SJSA1 (cell line): ENCODE measurements around the gene EIF5A2. TPM values are rescaled to one million over a fixed set of nuclear protein-coding genes. Genes with fewer than 3 reads are reported as not detected.
A peak's percentile ranks its signal among the peaks of the same experiment; 100 is the strongest.
"Not testable (repeated sequence)": the region's sequence is repeated elsewhere in the genome, so short reads cannot be mapped to it uniquely, and the experiment has no call there.

Source experiments
- DNase-seq, 2 experiments: peaks; one replicate each; pipeline ENCODE4 v3.0.0-alpha.2; 2015 to 2020; ENCODE audit warnings: low spot score in 2 of 2, low read depth in 1 of 2
- H3K27ac ChIP-seq: fragments of 250-450 bp; sonication (Bioruptor Pico); 2 replicates; pipeline ENCODE4 v1.5.1; 2020; ENCODE audit warnings: mild to moderate bottlenecking, moderate library complexity
- H3K27me3 ChIP-seq: fragments of 250-450 bp; sonication (Bioruptor Pico); replicated peaks from 2 replicates; pipeline ENCODE4 v1.5.1; 2020; ENCODE audit warnings: mild to moderate bottlenecking, moderate library complexity
- H3K36me3 ChIP-seq: fragments of 250-450 bp; sonication (Bioruptor Pico); 2 replicates; pipeline ENCODE4 v1.5.1; 2020; ENCODE audit warnings: mild to moderate bottlenecking
- H3K4me1 ChIP-seq: fragments of 250-450 bp; sonication (Bioruptor Pico); replicated peaks from 2 replicates; pipeline ENCODE4 v1.6.1; 2021; ENCODE audit warnings: mild to moderate bottlenecking
- H3K4me3 ChIP-seq: fragments of 250-450 bp; sonication (Bioruptor Pico); 2 replicates; pipeline ENCODE4 v1.5.1; 2020; ENCODE audit warnings: mild to moderate bottlenecking
- H3K9me3 ChIP-seq: fragments of 250-450 bp; sonication (Bioruptor Pico); replicated peaks from 2 replicates; pipeline ENCODE4 v1.5.1; 2020; ENCODE audit warnings: mild to moderate bottlenecking
- total RNA-seq: library from RNA; depleted of rRNA; stranded (reverse); fragments of >200 nt; shearing (Covaris generic); gene quantifications from 2 replicates; pipeline ENCODE4 v1.2.3, GENCODE V29; 2014

Gene EIF5A2
- total RNA-seq, 1 experiment from 2014 or later = 12.2 TPM

DNA sequence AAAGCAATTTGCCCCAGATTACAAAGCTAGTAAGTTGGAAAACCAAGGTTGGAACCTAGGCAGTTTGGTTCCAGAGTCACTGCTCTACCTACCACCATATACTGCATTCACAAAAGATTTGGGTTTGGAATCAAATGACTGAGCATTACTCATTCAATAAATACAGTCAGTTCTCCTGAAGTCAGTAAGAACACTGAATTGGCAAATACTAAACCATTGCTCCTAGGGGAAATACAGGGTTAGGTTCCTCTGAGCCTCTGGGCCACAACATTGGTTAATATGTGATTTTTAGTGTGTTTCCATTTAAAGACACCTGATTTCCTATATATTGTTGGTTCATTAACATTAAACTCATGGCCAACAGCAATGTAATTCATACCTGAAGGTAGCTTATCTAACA, 2.1 kb upstream of the EIF5A2 start:
- no peak for DNase-seq
- peaks cover 9% of the 10 kb centered on the region for H3K4me1 ChIP-seq
- no peaks in the 10 kb centered on the region for H3K27me3 ChIP-seq
- H3K36me3 ChIP-seq = no peaks in the 10 kb centered on the region; the same call in 1 of the 2 replicates
- H3K9me3 ChIP-seq = peaks cover 15% of the 10 kb centered on the region
- H3K4me3 ChIP-seq = no peak overlapping the region
- no peak overlapping the region for H3K27ac ChIP-seq

DNA sequence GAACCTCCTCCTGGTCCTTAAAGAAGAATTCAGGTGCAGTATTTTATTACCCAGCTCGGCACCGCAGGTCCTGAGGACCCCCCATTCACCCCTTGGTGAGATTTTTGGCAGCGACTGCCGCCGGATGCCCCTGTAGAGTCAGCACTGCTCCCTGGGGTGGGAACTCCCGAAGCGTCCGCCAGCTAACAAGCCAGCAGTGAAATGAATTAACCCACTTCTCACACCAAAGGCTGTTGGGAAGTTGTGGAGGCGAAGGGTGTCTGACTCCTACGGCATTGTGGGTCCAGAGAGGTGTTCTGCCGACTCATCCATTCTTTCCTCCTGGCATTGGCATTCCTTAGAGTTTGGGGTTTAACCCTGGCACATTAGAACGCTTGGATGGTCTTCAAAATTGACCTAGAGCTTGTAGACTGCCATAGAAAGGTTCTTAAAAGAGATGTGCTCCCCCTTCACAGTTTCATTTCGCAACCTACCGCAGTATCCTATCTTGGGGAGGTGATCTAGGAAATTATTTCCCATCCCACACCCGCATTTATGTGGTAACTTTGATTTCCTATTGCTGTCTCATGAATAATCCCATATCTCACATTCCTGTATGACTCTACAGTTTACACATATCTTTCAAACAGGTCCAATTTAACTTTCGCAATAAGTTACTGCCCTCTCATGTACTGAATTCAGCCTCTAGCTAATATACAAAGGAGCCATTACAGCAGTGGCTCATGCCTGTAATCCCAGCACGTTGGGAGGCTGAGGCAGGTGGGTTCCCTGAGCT, 879 bp upstream of the EIF5A2 start:
- H3K9me3 ChIP-seq = peaks cover 15% of the 10 kb centered on the region
- H3K36me3 ChIP-seq = no peaks in the 10 kb centered on the region; the same call in 1 of the 2 replicates
- H3K27me3 ChIP-seq = no peaks in the 10 kb centered on the region
- H3K27ac ChIP-seq = no peak overlapping the region
- peaks cover 9% of the 10 kb centered on the region for H3K4me1 ChIP-seq
- no peak for DNase-seq
- no peak overlapping the region for H3K4me3 ChIP-seq

DNA sequence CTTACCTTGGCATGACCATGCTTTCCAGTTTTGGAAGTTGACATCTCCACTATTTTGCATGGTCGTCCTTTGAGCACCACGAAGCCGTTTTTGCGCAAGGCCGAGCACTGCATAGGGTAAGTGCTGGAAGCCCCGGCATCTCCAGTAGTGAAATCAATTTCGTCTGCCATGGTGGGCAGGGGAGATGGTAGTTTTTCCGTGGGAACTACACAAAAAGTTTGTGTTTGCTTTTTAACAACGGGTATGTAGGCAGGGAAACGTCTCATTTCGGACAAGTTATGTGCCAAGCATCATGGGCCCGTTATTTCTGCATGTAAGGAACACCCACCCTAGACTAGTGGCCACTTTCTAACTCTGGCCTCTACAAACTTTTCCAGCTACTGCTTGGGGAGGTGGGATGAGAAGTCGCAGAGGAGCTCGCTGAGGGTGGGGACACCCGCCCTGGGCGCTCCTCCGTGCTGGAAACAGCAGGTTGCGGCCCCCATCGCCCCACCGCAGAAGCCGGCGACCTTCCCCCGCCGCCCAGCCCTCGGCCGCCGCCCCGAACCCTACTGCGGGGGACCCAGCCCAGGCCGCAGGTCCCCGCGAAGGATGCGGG, 701 bp downstream of the EIF5A2 start:
- Histone ChIP-seq H3K27me3 (no peaks in the 10 kb centered on the region), H3K4me1 (peaks cover 9% of the 10 kb centered on the region), H3K36me3 (no peaks in the 10 kb centered on the region; the same call in 1 of the 2 replicates), H3K9me3 (peaks cover 15% of the 10 kb centered on the region), H3K4me3 (peak overlapping the region; percentile 62), H3K27ac (no peak overlapping the region)
- peak in 1 of 2 experiments; percentile 23 for DNase-seq

DNA sequence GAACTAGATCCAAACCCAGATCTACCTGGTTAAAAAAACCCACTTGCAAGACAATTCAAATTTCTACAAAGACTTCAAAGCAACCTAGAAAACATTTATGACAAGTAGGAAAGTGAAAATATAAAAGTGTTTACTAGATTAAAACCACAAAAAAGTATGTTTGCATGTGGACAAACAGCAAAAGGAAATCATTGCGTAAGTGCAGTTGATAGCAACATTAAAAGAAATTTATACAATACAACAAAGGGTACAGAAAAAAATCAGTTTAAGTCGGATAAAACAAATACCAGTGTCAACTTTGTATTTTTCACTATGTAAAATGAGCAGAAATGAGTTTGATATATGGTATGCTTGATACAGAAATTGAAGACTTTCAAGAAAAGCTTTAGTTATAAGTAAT, 2.6 kb downstream of the EIF5A2 start:
- H3K36me3 ChIP-seq = no peaks in the 10 kb centered on the region; the same call in 1 of the 2 replicates
- H3K27ac ChIP-seq = no peak overlapping the region
- H3K4me1 ChIP-seq = peaks cover 9% of the 10 kb centered on the region
- H3K4me3 ChIP-seq = no peak overlapping the region
- DNase-seq = no peak
- peaks cover 11% of the 10 kb centered on the region for H3K9me3 ChIP-seq
- no peaks in the 10 kb centered on the region for H3K27me3 ChIP-seq

DNA sequence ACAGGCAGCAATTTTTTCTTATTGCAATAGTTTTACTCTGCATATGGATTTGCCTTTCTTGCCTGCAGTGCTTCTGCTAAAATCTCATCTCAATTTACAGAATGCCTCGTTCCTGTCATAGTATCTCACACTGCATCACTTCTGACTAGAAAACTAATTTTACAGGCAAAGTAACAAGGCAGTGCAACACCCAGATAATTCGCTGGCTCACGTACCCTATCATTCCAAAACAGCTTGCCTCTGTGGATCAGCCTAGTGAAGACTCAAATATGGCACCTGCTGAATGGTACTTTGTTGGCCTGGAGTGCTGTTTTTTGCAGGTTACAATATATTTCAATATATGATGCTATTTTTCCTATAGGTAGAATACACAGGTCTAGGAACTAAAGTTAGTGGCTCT, 5.3 kb downstream of the EIF5A2 start:
- Histone ChIP-seq H3K36me3 (no peaks in the 10 kb centered on the region), H3K4me1 (peaks cover 5% of the 10 kb centered on the region; the same call in 1 of the 2 replicates), H3K27me3 (no peaks in the 10 kb centered on the region), H3K4me3 (no peak overlapping the region), H3K27ac (no peak overlapping the region), H3K9me3 (no peaks in the 10 kb centered on the region)
- no peak for DNase-seq

DNA sequence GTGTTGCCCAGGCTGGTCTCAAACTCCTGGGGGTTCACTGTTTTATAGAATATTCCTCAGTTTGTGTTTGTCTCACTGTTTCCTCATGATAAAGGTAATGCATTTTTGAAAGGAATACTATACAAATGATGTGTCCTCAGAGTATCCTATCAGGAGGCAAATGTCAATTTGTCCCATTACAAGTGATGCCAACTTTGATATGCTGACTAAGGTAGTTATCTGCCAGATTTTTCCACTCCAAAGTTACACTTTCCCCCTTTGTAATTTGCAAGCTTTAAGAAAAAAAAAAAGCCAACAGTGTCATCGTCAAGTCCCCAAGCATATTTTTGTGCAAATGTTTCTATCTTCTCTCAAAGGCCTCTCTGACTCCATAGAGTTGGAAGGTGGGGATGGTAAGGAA, 9.0 kb downstream of the EIF5A2 start:
- Histone ChIP-seq H3K27ac (no peak overlapping the region), H3K27me3 (no peaks in the 10 kb centered on the region), H3K9me3 (no peaks in the 10 kb centered on the region), H3K4me1 (no peaks in the 10 kb centered on the region), H3K36me3 (no peaks in the 10 kb centered on the region), H3K4me3 (no peak overlapping the region)
- no peak for DNase-seq

DNA sequence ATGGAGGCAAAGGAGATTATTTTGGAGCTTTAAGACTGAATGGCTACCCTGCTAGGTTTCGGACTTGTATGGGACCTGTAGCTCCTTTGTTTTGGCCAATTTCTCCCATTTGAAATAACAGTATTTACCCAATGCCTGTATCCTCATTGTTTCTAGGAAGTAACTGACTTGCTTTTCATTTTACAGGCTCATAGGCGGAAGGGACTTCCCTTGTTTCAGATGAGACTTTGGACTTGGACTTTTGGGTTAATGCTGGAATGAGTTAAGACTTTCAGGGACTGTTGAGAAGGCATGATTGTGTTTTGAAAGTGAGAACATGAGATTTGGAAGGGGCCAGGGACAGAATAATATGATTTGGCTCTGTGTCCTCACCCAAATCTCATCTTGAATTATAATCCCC, 10.5 kb downstream of the EIF5A2 start:
- no peak overlapping the region for H3K27ac ChIP-seq
- H3K4me1 ChIP-seq = no peaks in the 10 kb centered on the region
- H3K36me3 ChIP-seq = no peaks in the 10 kb centered on the region
- no peak for DNase-seq
- H3K4me3 ChIP-seq = no peak overlapping the region
- no peaks in the 10 kb centered on the region for H3K9me3 ChIP-seq
- no peaks in the 10 kb centered on the region for H3K27me3 ChIP-seq

DNA sequence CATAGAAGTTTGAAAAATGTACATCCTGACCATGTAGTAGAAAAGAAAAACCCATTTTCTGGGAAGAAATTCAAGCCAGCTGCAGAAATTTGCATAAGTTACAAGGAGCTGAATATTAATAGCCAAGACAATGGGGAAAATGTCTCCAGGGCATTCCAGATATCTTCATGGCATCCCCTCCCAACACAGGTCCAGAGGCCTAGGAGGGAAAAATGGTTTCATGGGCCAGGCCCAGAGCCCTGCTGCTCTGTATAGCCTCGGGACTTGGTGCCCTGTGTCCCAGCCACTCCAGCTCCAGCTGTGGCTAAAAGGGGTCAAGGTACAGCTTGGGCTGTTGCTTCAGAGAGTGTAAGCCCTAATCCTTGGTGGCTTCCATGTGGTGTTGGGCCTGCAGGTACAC, 11.2 kb downstream of the EIF5A2 start:
- not testable (repeated sequence) for H3K36me3 ChIP-seq, DNase-seq, H3K27ac ChIP-seq, H3K4me3 ChIP-seq, H3K27me3 ChIP-seq, H3K9me3 ChIP-seq, H3K4me1 ChIP-seq

DNA sequence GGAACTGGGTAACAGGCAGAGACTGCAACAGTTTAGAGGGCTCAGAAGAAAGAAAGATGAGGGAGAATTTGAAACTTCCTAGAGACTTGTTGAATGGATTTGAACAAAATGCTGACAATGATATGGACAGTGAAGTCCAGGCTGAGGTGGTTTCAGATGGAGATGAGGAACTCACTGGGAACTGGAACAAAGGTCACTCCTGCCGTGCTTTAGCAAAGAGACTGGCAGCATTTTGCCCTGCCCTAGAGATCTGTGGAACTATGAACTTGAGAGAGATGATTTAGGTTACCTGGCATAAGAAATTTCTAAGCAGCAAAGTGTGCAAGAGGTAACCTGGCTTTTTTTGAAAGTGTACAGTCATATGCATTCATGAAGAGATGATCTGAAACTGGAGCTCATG, 11.7 kb downstream of the EIF5A2 start:
- Histone ChIP-seq H3K4me3 (no peak overlapping the region), H3K27me3 (no peaks in the 10 kb centered on the region), H3K27ac (no peak overlapping the region), H3K36me3 (no peaks in the 10 kb centered on the region), H3K4me1 (no peaks in the 10 kb centered on the region), H3K9me3 (no peaks in the 10 kb centered on the region)
- no peak for DNase-seq

DNA sequence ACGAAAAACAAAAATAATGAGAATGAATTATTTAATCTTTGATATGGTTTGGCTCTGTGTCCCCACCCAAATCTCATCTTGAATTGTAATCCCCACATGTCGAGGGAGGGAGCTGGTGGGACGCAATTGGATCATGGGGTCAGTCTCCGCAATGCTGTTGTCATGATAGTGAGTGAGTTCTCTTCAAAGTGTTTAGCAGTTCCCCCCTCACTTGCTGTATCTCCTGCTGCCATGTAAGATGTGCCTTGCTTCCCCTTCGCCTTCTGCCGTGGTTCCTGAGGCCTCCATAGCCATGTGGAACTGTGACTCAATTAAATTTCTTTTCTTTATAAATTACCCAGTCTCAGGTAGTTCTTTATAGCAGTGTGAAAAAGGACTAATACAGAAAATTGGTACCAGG, 12.1 kb downstream of the EIF5A2 start:
- H3K9me3 ChIP-seq, H3K27ac ChIP-seq, H3K4me1 ChIP-seq, H3K4me3 ChIP-seq, DNase-seq, H3K27me3 ChIP-seq, H3K36me3 ChIP-seq: not testable (repeated sequence)

DNA sequence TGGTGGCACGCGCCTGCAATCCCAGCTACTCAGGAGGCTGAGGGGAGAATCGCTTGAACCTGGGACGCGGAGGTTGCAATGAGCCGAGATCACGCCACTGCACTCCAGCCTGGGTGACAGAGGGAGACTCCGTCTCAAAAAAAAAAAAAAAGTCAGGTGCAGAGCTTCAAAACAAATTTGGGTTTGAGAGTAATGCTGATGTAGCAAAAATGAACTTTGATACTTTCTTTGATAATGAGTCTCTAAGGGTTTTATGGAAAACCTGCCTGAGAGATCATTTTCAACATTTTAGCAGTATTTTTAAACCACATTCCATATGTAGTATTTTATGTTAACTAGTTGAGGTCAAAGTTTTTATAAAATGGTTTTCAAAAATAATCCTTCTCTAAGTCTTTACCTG, 14.5 kb downstream of the EIF5A2 start:
- Histone ChIP-seq H3K27me3 (no peaks in the 10 kb centered on the region), H3K9me3 (no peaks in the 10 kb centered on the region), H3K36me3 (no peaks in the 10 kb centered on the region), H3K4me1 (no peaks in the 10 kb centered on the region), H3K27ac (no peak overlapping the region), H3K4me3 (no peak overlapping the region)
- DNase-seq = no peak

DNA sequence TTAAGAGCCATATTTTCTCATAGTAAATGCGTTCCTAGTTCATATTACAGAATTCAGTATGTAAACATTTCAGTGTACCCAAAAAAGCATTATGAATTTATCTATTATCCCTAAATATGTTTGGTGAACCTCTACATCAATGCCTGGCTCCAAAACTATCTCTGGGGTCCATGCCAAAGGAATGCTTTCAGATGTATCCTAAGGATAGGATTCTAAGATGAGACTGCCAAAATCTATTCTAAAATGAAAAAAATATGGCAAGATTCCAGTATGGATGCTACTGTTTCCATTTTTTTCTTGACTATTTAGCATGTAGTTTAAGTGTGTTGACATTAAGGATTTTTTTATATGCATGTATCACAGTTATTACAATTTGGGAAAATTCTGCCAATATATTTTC, 18.8 kb downstream of the EIF5A2 start:
- H3K36me3 ChIP-seq = no peaks in the 10 kb centered on the region
- no peak for DNase-seq
- no peaks in the 10 kb centered on the region for H3K9me3 ChIP-seq
- H3K4me1 ChIP-seq = no peaks in the 10 kb centered on the region
- H3K27ac ChIP-seq = no peak overlapping the region
- H3K4me3 ChIP-seq = no peak overlapping the region
- H3K27me3 ChIP-seq = no peaks in the 10 kb centered on the region

DNA sequence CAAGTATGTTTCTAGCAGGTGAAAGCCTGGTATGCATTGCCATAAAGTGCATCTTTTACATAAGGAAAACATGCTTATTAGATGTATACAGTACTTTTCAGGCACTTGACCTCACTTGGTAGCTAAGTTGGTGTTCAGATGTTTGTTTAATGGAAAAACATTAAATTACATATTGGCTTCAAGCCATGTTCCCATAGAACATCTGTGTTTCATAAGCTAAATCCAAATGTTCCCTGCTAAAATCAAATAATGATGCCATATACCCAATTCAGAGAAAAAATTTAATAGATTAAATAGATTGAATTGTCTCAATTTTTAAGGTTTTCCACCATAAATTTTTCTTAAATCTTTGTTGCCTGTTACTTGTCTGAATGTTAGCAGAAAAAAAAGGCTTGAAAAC, 19.3 kb downstream of the EIF5A2 start:
- Histone ChIP-seq H3K4me1 (no peaks in the 10 kb centered on the region), H3K36me3 (no peaks in the 10 kb centered on the region), H3K27ac (no peak overlapping the region), H3K27me3 (no peaks in the 10 kb centered on the region), H3K4me3 (no peak overlapping the region), H3K9me3 (no peaks in the 10 kb centered on the region)
- DNase-seq = no peak

DNA sequence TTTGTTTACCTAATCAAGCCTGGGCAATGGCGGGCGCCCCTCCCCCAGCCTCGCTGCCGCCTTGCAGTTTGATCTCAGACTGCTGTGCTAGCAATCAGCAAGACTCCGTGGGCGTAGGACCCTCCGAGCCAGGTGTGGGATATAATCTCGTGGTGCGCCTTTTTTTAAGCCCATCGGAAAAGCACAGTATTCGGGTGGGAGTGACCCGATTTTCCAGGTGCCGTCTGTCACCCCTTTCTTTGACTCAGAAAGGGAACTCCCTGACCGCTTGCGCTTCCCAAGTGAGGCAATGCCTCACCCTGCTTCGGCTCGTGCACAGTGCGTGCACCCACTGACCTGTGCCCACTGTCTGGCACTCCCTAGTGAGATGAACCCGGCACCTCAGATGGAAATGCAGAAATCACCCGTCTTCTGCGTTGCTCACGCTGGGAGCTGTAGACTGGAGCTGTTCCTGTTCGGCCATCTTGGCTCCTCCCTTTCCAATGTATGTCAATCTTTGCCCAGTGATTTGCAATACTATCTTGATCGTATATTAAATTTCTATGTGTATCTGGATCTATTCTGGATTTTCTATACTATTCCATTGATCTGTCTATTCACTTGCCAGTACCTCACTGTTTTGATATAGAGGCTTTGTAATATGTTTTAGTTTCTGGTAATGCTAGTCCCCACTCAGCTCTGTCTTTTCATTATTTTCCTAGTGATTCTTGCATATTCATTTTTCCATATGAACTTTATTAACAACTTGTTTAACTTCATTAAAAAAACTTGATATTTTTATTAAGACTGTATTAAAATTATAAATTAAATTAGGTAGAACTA, 24.1 kb downstream of the EIF5A2 start:
- DNase-seq, H3K9me3 ChIP-seq, H3K4me3 ChIP-seq, H3K36me3 ChIP-seq, H3K27ac ChIP-seq, H3K27me3 ChIP-seq, H3K4me1 ChIP-seq: not testable (repeated sequence)
